LNCaP clone FGC (cell line): ENCODE measurements around the gene DPY19L3.
"Not testable (repeated sequence)": the region's sequence is repeated elsewhere in the genome, so short reads cannot be mapped to it uniquely, and the experiment has no call there.

Experiments used
- DNase-seq: peaks from one replicate; pipeline ENCODE4 v3.0.0-alpha.2; 2011; ENCODE audit warnings: low read depth
- H3K4me3 ChIP-seq: 2 replicates; pipeline ENCODE4 v1.5.1; 2011; ENCODE audit warnings: mild to moderate bottlenecking, low read depth, low read length, control low read depth
- CTCF ChIP-seq: IDR thresholded peaks from 2 replicates; pipeline ENCODE4 v1.5.1; 2012; ENCODE audit warnings: mild to moderate bottlenecking; ENCODE audit not compliant: control insufficient read depth, insufficient read depth; ENCODE audit errors: extremely low read depth

DPY19L3 gene

GRCh38 chr19:32373585-32374295, 31.8 kb upstream of the DPY19L3 start:
- H3K4me3 ChIP-seq: peak overlapping the region; percentile 33
- no peak for TF ChIP-seq CTCF
- DNase-seq: peak; percentile 98

GRCh38 chr19:32374362-32374761, 31.2 kb upstream of the DPY19L3 start:
- peak overlapping the region; percentile 26; the same call in 1 of the 2 replicates for H3K4me3 ChIP-seq
- DNase-seq: not testable (repeated sequence)

- not testable (repeated sequence) for DNase-seq, H3K4me3 ChIP-seq
- peak; percentile 41; the same call in 1 of the 2 replicates for TF ChIP-seq CTCF
These were observed 28.5 kb upstream of the DPY19L3 start for GRCh38 chr19:32377088-32377487.

- no peak for DNase-seq
- TF ChIP-seq CTCF: no peak
- H3K4me3 ChIP-seq: no peak overlapping the region
These were observed 25.3 kb upstream of the DPY19L3 start for GRCh38 chr19:32380269-32380668.

- DNase-seq: peak; percentile 78
- no peak for TF ChIP-seq CTCF
- no peak overlapping the region for H3K4me3 ChIP-seq
These were observed 17.7 kb upstream of the DPY19L3 start for GRCh38 chr19:32387701-32388392.

GRCh38 chr19:32388393-32388855, 17.1 kb upstream of the DPY19L3 start:
- no peak for TF ChIP-seq CTCF
- no peak for DNase-seq
- H3K4me3 ChIP-seq: no peak overlapping the region

- no peak for TF ChIP-seq CTCF
- no peak overlapping the region for H3K4me3 ChIP-seq
- DNase-seq: no peak
These were observed 12.7 kb upstream of the DPY19L3 start for GRCh38 chr19:32392901-32393300.
